ENCODE results near the gene KCNA3.

- TF ChIP-seq RAD21 (IDR thresholded peaks at IDR 0.05; ENCODE audit: low read length): no peak
- no peak for TF ChIP-seq RXRA (IDR thresholded peaks at IDR 0.05; ENCODE audit: borderline replicate concordance, low read depth)
- TF ChIP-seq CTCF (IDR thresholded peaks at IDR 0.05): no peak
- no peak for TF ChIP-seq EZH2phosphoT487 (IDR thresholded peaks at IDR 0.05; ENCODE audit: borderline replicate concordance, low read depth)
- no peak for TF ChIP-seq GABPA (IDR thresholded peaks at IDR 0.05; ENCODE audit: low read depth)
- TF ChIP-seq EP300 (IDR thresholded peaks at IDR 0.05; ENCODE audit: borderline replicate concordance in 1 of 2, low read depth in 1 of 2, low read length in 1 of 2): no peak
- no peak for TF ChIP-seq POLR2AphosphoS5 (IDR thresholded peaks at IDR 0.05; ENCODE audit: low read depth, low read length)
- no peak for TF ChIP-seq JUND (IDR thresholded peaks at IDR 0.05)
- TF ChIP-seq CHD2 (IDR thresholded peaks at IDR 0.05; ENCODE audit: low read length, partially characterized antibody): no peak
- no peak for TF ChIP-seq ELF1 (IDR thresholded peaks at IDR 0.05)
- TF ChIP-seq RFX5 (IDR thresholded peaks at IDR 0.05; ENCODE audit: low read length): no peak
- TF ChIP-seq MAX (IDR thresholded peaks at IDR 0.05; ENCODE audit: low read depth): no peak
- no peak for TF ChIP-seq REST (IDR thresholded peaks at IDR 0.05; ENCODE audit: low read depth, low read length)
- no peak for TF ChIP-seq GATA2 (CRISPR knock-in tag; IDR thresholded peaks at IDR 0.05)
Measured at GRCh38 chr1:110637475-110637874, 37.3 kb downstream of the KCNA3 start.

All from SK-N-SH (cell line).